ENCODE data around the gene DMRTC1B.
"Not testable (repeated sequence)": the region's sequence is repeated elsewhere in the genome, so short reads cannot be mapped to it uniquely, and the experiment has no call there.

Gene DMRTC1B, protein sequence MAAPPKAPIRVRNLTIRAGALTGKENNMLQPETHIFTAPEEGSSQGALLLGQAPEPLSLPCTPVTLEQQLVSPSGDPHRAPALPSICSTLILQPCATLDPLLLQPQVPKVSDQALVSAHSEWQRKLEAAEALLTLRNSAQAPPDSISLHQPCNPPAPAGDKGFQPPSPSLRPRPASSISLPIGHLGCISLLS

DNA sequence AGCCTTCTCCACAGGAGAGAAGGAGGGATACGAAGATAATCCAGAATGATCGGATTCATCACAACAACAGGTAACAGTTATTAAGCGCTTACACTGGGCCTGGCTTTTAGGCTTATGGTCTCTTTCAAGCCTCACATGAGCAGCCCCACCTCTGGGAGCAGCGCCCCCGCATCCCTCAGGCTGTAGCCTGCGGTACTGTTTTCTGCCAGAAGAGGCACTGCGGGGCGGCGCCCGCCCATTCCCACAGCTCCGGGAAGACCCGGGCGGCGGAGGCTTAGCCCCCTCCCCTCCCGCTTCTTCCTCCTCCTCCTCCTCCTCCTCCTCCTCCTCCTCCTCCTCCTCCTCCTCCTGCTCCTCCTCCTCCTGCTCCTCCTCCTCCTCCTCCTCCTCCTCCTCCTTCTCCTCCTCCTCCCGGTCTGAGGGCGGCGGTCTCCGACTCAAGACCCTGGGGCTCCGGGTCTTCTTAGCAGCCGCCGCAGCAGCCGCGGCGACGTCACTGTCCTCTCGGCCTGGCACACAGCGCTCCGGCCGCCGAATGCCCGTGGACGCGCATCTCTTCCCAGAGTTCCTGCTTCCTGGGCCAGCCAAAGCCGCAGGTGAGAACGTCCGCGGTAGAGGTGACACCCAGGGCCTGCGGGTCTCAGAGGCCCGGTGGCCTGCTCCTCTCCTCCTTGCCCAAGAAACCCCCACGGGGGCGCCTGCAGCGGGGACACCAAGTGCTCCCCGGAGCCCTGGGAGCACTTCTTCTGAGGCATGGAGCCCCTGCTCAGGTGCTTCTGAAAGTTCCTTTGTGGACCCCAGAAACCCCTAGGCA, at the start of gene DMRTC1B:
TSS of gene DMRTC1B (plus strand) at position 238 of the 814 bp plus-strand sequence. CDS start 68,246 bp downstream, outside the sequence.
- H3K27me3 ChIP-seq (ENCODE audit: control insufficient read depth, insufficient read depth, low read length); H3K9me3 ChIP-seq (ENCODE audit: control insufficient read depth, insufficient read depth, low read length): not testable (repeated sequence)

GRCh38 chrX:72727846-72728245, 48.8 kb upstream of the DMRTC1B start:
- Histone ChIP-seq H3K27ac (ENCODE audit: low read depth, low read length) (no peak overlapping the region), H3K27me3 (ENCODE audit: control insufficient read depth, insufficient read depth, low read length) (no peaks in the 10 kb centered on the region; the same call in 1 of the 2 replicates), H3K4me3 (ENCODE audit: low read depth, low read length) (no peak overlapping the region), H3K36me3 (ENCODE audit: control insufficient read depth, insufficient read depth, low read length) (no peaks in the 10 kb centered on the region), H3K9ac (ENCODE audit: low read depth, low read length) (no peak overlapping the region), H3K9me3 (ENCODE audit: control insufficient read depth, insufficient read depth, low read length) (peaks cover 10% of the 10 kb centered on the region), H3K4me1 (ENCODE audit: control insufficient read depth, insufficient read depth, low read length) (peaks cover 5% of the 10 kb centered on the region; the same call in 1 of the 2 replicates)

More for the DNA sequence above, at the start of gene DMRTC1B:
- H3K4me1 ChIP-seq (ENCODE audit: control insufficient read depth, insufficient read depth, low read length); H3K27ac ChIP-seq (ENCODE audit: low read depth, low read length); H3K9ac ChIP-seq (ENCODE audit: low read depth, low read length); H3K36me3 ChIP-seq (ENCODE audit: control insufficient read depth, insufficient read depth, low read length); H3K4me3 ChIP-seq (ENCODE audit: low read depth, low read length): not testable (repeated sequence)

- not testable (repeated sequence) for H3K27ac ChIP-seq (ENCODE audit: low read depth, low read length); H3K27me3 ChIP-seq (ENCODE audit: control insufficient read depth, insufficient read depth, low read length); H3K4me3 ChIP-seq (ENCODE audit: low read depth, low read length); H3K36me3 ChIP-seq (ENCODE audit: control insufficient read depth, insufficient read depth, low read length); H3K9ac ChIP-seq (ENCODE audit: low read depth, low read length)
- Histone ChIP-seq H3K9me3 (ENCODE audit: control insufficient read depth, insufficient read depth, low read length) (peaks cover 20% of the 10 kb centered on the region), H3K4me1 (ENCODE audit: control insufficient read depth, insufficient read depth, low read length) (peaks cover 16% of the 10 kb centered on the region; the same call in 1 of the 2 replicates)
Measured at GRCh38 chrX:72733636-72734035, 43.1 kb upstream of the DMRTC1B start.

DNA sequence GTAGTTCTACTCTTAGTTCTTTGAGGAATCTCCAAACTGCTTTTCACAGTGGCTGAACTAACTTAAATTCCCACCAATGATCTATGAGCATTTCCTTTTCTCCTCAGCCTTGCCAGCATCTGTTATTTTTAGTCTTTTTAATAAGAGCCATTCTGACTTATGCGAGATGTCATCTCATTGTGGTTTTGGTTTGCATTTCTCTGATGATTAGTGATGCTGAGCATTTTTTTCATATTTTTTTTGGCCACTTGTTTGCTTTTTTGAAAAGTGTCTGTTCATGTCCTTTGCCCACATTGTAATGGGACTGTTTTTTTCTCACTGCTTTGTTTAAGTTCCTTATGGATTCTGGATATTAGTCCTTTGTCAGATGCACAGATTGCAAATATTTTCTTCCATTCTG, 41.1 kb upstream of the DMRTC1B start:
- Histone ChIP-seq H3K9ac (ENCODE audit: low read depth, low read length) (no peak overlapping the region), H3K27me3 (ENCODE audit: control insufficient read depth, insufficient read depth, low read length) (no peaks in the 10 kb centered on the region), H3K4me1 (ENCODE audit: control insufficient read depth, insufficient read depth, low read length) (peaks cover 16% of the 10 kb centered on the region; the same call in 1 of the 2 replicates), H3K27ac (ENCODE audit: low read depth, low read length) (no peak overlapping the region), H3K4me3 (ENCODE audit: low read depth, low read length) (no peak overlapping the region), H3K36me3 (ENCODE audit: control insufficient read depth, insufficient read depth, low read length) (no peaks in the 10 kb centered on the region), H3K9me3 (ENCODE audit: control insufficient read depth, insufficient read depth, low read length) (peaks cover 15% of the 10 kb centered on the region; the same call in 1 of the 2 replicates)

DNA sequence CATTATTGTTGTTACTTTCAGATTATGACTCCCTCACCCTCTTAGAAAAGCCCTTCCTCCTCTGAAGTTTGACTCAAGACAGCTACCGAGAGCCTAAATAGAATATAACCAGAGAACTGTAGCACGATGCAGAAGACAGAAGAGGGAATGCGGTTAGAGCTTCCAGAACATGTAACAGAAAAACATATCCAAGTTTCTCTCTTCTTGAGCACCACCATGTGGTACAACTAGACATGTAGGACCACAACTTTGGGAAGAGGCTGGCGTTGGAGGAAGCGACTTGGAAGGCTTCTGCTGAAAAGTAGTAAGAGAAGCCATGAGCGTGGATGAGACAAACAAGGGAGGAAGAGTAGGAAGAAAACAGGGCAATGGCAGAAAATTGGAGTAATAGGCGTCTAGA, 31.1 kb upstream of the DMRTC1B start:
- H3K36me3 ChIP-seq (ENCODE audit: control insufficient read depth, insufficient read depth, low read length); H3K4me3 ChIP-seq (ENCODE audit: low read depth, low read length); H3K4me1 ChIP-seq (ENCODE audit: control insufficient read depth, insufficient read depth, low read length); H3K9ac ChIP-seq (ENCODE audit: low read depth, low read length); H3K9me3 ChIP-seq (ENCODE audit: control insufficient read depth, insufficient read depth, low read length); H3K27ac ChIP-seq (ENCODE audit: low read depth, low read length); H3K27me3 ChIP-seq (ENCODE audit: control insufficient read depth, insufficient read depth, low read length): not testable (repeated sequence)

DNA sequence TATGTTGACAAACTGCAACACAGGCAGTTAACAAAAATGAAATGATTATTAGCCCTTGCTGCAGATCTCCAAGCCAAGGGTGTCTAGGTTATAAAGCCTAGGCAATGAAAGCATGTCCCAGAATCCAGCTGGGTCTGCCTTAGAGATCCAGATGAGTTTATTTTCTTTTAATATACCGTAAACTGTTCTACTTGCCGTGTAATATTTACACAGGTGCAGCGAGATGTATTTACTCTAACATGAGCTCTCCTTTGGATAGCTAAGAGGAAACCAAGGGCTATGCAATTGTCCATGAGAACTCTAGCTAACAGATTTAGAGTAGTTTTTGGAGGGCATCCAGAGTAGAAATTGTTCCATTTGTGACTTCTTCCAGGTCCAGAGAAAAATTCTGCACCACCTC, 28.1 kb upstream of the DMRTC1B start:
- not testable (repeated sequence) for H3K4me1 ChIP-seq (ENCODE audit: control insufficient read depth, insufficient read depth, low read length); H3K36me3 ChIP-seq (ENCODE audit: control insufficient read depth, insufficient read depth, low read length); H3K27ac ChIP-seq (ENCODE audit: low read depth, low read length); H3K4me3 ChIP-seq (ENCODE audit: low read depth, low read length); H3K9me3 ChIP-seq (ENCODE audit: control insufficient read depth, insufficient read depth, low read length); H3K27me3 ChIP-seq (ENCODE audit: control insufficient read depth, insufficient read depth, low read length); H3K9ac ChIP-seq (ENCODE audit: low read depth, low read length)

GRCh38 chrX:72760454-72760853, 16.2 kb upstream of the DMRTC1B start:
- H3K9me3 ChIP-seq (ENCODE audit: control insufficient read depth, insufficient read depth, low read length); H3K4me1 ChIP-seq (ENCODE audit: control insufficient read depth, insufficient read depth, low read length); H3K27me3 ChIP-seq (ENCODE audit: control insufficient read depth, insufficient read depth, low read length); H3K27ac ChIP-seq (ENCODE audit: low read depth, low read length); H3K9ac ChIP-seq (ENCODE audit: low read depth, low read length); H3K4me3 ChIP-seq (ENCODE audit: low read depth, low read length); H3K36me3 ChIP-seq (ENCODE audit: control insufficient read depth, insufficient read depth, low read length): not testable (repeated sequence)

GRCh38 chrX:72777467-72777790, 739 bp downstream of the DMRTC1B start:
- H3K9me3 ChIP-seq (ENCODE audit: control insufficient read depth, insufficient read depth, low read length); H3K27ac ChIP-seq (ENCODE audit: low read depth, low read length); H3K4me1 ChIP-seq (ENCODE audit: control insufficient read depth, insufficient read depth, low read length); H3K9ac ChIP-seq (ENCODE audit: low read depth, low read length); H3K27me3 ChIP-seq (ENCODE audit: control insufficient read depth, insufficient read depth, low read length); H3K4me3 ChIP-seq (ENCODE audit: low read depth, low read length); H3K36me3 ChIP-seq (ENCODE audit: control insufficient read depth, insufficient read depth, low read length): not testable (repeated sequence)

DNA sequence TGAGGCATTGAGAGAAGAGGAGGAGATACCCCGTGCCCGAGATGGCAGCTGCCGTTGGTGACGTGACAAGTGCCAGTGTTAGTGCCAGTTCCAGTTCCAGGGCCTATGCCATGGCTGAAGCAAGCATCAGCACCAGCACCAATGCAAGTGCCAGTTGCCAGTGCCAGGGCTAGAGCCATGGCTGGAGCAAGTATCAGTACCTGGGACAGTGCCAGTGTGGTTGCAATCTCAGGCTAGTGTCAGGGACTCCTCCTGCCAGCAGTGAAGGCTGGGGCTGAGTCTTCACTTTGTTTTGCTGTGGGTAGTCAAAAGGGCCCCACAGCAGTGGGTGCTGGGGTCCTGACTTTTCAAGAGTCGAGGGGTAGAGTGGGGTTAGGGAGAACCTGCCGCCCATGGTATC, 1.5 kb downstream of the DMRTC1B start:
- not testable (repeated sequence) for H3K27me3 ChIP-seq (ENCODE audit: control insufficient read depth, insufficient read depth, low read length); H3K4me1 ChIP-seq (ENCODE audit: control insufficient read depth, insufficient read depth, low read length); H3K4me3 ChIP-seq (ENCODE audit: low read depth, low read length); H3K36me3 ChIP-seq (ENCODE audit: control insufficient read depth, insufficient read depth, low read length); H3K9ac ChIP-seq (ENCODE audit: low read depth, low read length); H3K9me3 ChIP-seq (ENCODE audit: control insufficient read depth, insufficient read depth, low read length); H3K27ac ChIP-seq (ENCODE audit: low read depth, low read length)

GRCh38 chrX:72782560-72782959, 5.9 kb downstream of the DMRTC1B start, which contains the start of gene FAM236B:
TSS of gene FAM236B (minus strand) at chrX:72782660. CDS start at chrX:72782560, 100 bp downstream.
- H3K27ac ChIP-seq (ENCODE audit: low read depth, low read length); H3K9ac ChIP-seq (ENCODE audit: low read depth, low read length); H3K27me3 ChIP-seq (ENCODE audit: control insufficient read depth, insufficient read depth, low read length); H3K36me3 ChIP-seq (ENCODE audit: control insufficient read depth, insufficient read depth, low read length); H3K4me1 ChIP-seq (ENCODE audit: control insufficient read depth, insufficient read depth, low read length); H3K9me3 ChIP-seq (ENCODE audit: control insufficient read depth, insufficient read depth, low read length); H3K4me3 ChIP-seq (ENCODE audit: low read depth, low read length): not testable (repeated sequence)

- H3K9me3 ChIP-seq (ENCODE audit: control insufficient read depth, insufficient read depth, low read length); H3K4me3 ChIP-seq (ENCODE audit: low read depth, low read length); H3K4me1 ChIP-seq (ENCODE audit: control insufficient read depth, insufficient read depth, low read length); H3K27ac ChIP-seq (ENCODE audit: low read depth, low read length); H3K36me3 ChIP-seq (ENCODE audit: control insufficient read depth, insufficient read depth, low read length); H3K27me3 ChIP-seq (ENCODE audit: control insufficient read depth, insufficient read depth, low read length); H3K9ac ChIP-seq (ENCODE audit: low read depth, low read length): not testable (repeated sequence)
Measured at GRCh38 chrX:72783365-72783936, 6.8 kb downstream of the DMRTC1B start.

Measured in HUES48 (cell line).